GM18909 (cell line): ENCODE measurements around the gene SLC15A2.

Source experiments
- ATAC-seq: cut with Tn5 transposase; IDR thresholded peaks from one replicate; pipeline ENCODE4 v1.9.1; 2021; ENCODE audit warnings: mild to moderate bottlenecking; ENCODE audit not compliant: unreplicated experiment, poor library complexity

Gene SLC15A2

GRCh38 chr3:121979246-121979645 is 85.0 kb downstream of the SLC15A2 start:
- peak; percentile 14 for ATAC-seq

- peak; percentile 66 for ATAC-seq
These were observed 85.7 kb downstream of the SLC15A2 start for GRCh38 chr3:121979734-121980449.

- peak; percentile 18 for ATAC-seq
These were observed 86.2 kb downstream of the SLC15A2 start for GRCh38 chr3:121980450-121980796.

- ATAC-seq: no peak
These were observed 87.3 kb downstream of the SLC15A2 start for GRCh38 chr3:121981473-121981872.

GRCh38 chr3:121985846-121986245 is 91.6 kb downstream of the SLC15A2 start:
- ATAC-seq: no peak

GRCh38 chr3:121988146-121988545 is 93.9 kb downstream of the SLC15A2 start:
- no peak for ATAC-seq

GRCh38 chr3:121989943-121990342 is 95.7 kb downstream of the SLC15A2 start:
- ATAC-seq: no peak

- peak; percentile 60 for ATAC-seq
These were observed 98.7 kb downstream of the SLC15A2 start for GRCh38 chr3:121992601-121993560.
